ENCODE data around the gene WBP2. TPM values are rescaled to one million over a fixed set of nuclear protein-coding genes. Genes with fewer than 3 reads are reported as not detected.

WBP2 gene
- total and polyA plus RNA-seq, 9 of the 15 experiments (the other 6 are each of a cell fraction or from before 2014, with no cell fraction given) = 2.2 to 74.3 (median 20.0) TPM

GRCh38 chr17:75808905-75809621 lies 46.1 kb downstream of the WBP2 start (continued):
- TF ChIP-seq ZNF239 (CRISPR knock-in tag; IDR thresholded peaks at IDR 0.05) (peak; percentile 97), JUNB (CRISPR knock-in tag; conservative IDR thresholded peaks at IDR 0.05) (no peak), FOXP1 (CRISPR knock-in tag; IDR thresholded peaks at IDR 0.05) (no peak), NFE2 (IDR thresholded peaks at IDR 0.05; ENCODE audit: low read depth) (no peak), ZBTB5 (IDR thresholded peaks at IDR 0.05) (no peak), MGA (IDR thresholded peaks at IDR 0.05) (no peak), MNT (conservative IDR thresholded peaks at IDR 0.05) (no peak), MYNN (IDR thresholded peaks at IDR 0.05) (no peak), MYNN (CRISPR knock-in tag; IDR thresholded peaks at IDR 0.05) (no peak)

All from K562 (cell line).